H1 (cell line): ENCODE results near the gene WASF1. TPM values are rescaled to one million over a fixed set of nuclear protein-coding genes. Genes with fewer than 3 reads are reported as not detected.

Experiments used
- CTCF ChIA-PET: fragments of 300-600 bp; sonication (Branson Sonifier 250); formaldehyde crosslinking; loops from one replicate; lab custom pipeline; 2021; ENCODE audit not compliant: partially characterized antibody; lab: Charles Lee
- POLR2A ChIA-PET: fragments of 300-600 bp; sonication (Branson Sonifier 250); formaldehyde crosslinking; loops from one replicate; lab custom pipeline; 2021; ENCODE audit warnings: inconsistent platforms; ENCODE audit not compliant: partially characterized antibody; lab: Charles Lee
- DNase-seq, 2 experiments: peaks; one replicate each; pipeline versions ENCODE4 v3.0.0 to v3.0.0-alpha.2; 2010 to 2022; ENCODE audit warnings: low spot score in 2 of 2, low read depth in 1 of 2, mixed read lengths in 1 of 2
- FAIRE-seq: peaks from 2 replicates; lab custom pipeline; 2011; peaks lifted over from hg19 to GRCh38; lab: Jason Lieb, UNC
- H2AFZ ChIP-seq: 2 replicates; pipeline ENCODE4 v1.8.1; 2012; ENCODE audit warnings: low read length, inconsistent platforms
- H2AK5ac ChIP-seq: 2 replicates; pipeline ENCODE4 v1.6.1; 2013; ENCODE audit warnings: low read depth, low read length
- H2BK120ac ChIP-seq: replicated peaks from 2 replicates; pipeline ENCODE3; 2013; ENCODE audit warnings: low read depth, low read length, inconsistent platforms
- H2BK12ac ChIP-seq: 2 replicates; pipeline ENCODE4 v1.6.1; 2013; ENCODE audit warnings: low read depth, low read length
- H2BK15ac ChIP-seq: 2 replicates; pipeline ENCODE4 v1.6.1; 2013; ENCODE audit warnings: low read length
- H2BK20ac ChIP-seq: 2 replicates; pipeline ENCODE4 v1.6.1; 2013; ENCODE audit warnings: low read length
- H2BK5ac ChIP-seq: 2 replicates; pipeline ENCODE4 v1.6.1; 2013; ENCODE audit warnings: low read depth, low read length
- H3K14ac ChIP-seq: 2 replicates; pipeline ENCODE4 v1.6.1; 2013; ENCODE audit warnings: inconsistent platforms; ENCODE audit not compliant: insufficient read length
- H3K18ac ChIP-seq: 2 replicates; pipeline ENCODE4 v1.6.1; 2013; ENCODE audit warnings: low read length; ENCODE audit errors: extremely low read depth
- H3K23ac ChIP-seq: 2 replicates; pipeline ENCODE4 v1.6.1; 2013; ENCODE audit warnings: inconsistent platforms; ENCODE audit not compliant: insufficient read length
- H3K23me2 ChIP-seq: 2 replicates; pipeline ENCODE4 v1.6.1; 2013; ENCODE audit warnings: low read depth, low read length
- H3K27ac ChIP-seq: 2 replicates; pipeline ENCODE4 v1.6.1; 2011; ENCODE audit warnings: low read depth, low read length, inconsistent platforms
- H3K27me3 ChIP-seq, 4 experiments: replicated peaks in 1 of 4; 1 replicate in 1 of 4; 2 replicates in 3 of 4; pipeline versions ENCODE4 v1.6.1 to v1.8.1; 2011 to 2013; ENCODE audit warnings: low read length in 3 of 4, mild to moderate bottlenecking in 3 of 4, inconsistent platforms in 2 of 4, mixed read lengths in 2 of 4, moderate library complexity in 1 of 4; ENCODE audit not compliant: control insufficient read depth in 3 of 4, insufficient read depth in 3 of 4; ENCODE audit errors: extremely low read depth in 1 of 4
- H3K36me3 ChIP-seq, 4 experiments: 2 replicates each; pipeline versions ENCODE4 v1.6.1 to v1.8.1; 2011 to 2013; ENCODE audit warnings: mild to moderate bottlenecking in 4 of 4, low read length in 3 of 4, moderate library complexity in 2 of 4, control low read depth in 1 of 4, inconsistent platforms in 1 of 4; ENCODE audit not compliant: insufficient read depth in 4 of 4, control insufficient read depth in 2 of 4
- H3K4ac ChIP-seq: replicated peaks from 2 replicates; pipeline ENCODE3; 2013; ENCODE audit warnings: low read length, low read depth, mixed read lengths, inconsistent platforms; ENCODE audit not compliant: insufficient read length
- H3K4me1 ChIP-seq, 4 experiments: replicated peaks in 1 of 4; 1 replicate in 1 of 4; 2 replicates in 3 of 4; pipeline versions ENCODE4 v1.6.1 to v1.8.1; 2011 to 2013; ENCODE audit warnings: low read length in 3 of 4, inconsistent platforms in 2 of 4, mixed read lengths in 1 of 4; ENCODE audit not compliant: insufficient read depth in 4 of 4, control insufficient read depth in 3 of 4
- H3K4me2 ChIP-seq, 2 experiments: 2 replicates each; pipeline versions ENCODE4 v1.6.1 to v1.8.1; 2011 to 2013; ENCODE audit warnings: low read depth in 2 of 2, low read length in 2 of 2, control low read depth in 1 of 2, inconsistent platforms in 1 of 2, mild to moderate bottlenecking in 1 of 2; ENCODE audit not compliant: insufficient read depth in 1 of 2
- H3K4me3 ChIP-seq, 4 experiments: fragments of 200-600, 300-600 bp in 1 of 4; sonication (generic), shearing (Covaris generic), sonication (Bioruptor Twin) in 1 of 4; 2 replicates each; pipeline versions ENCODE4 v1.5.1 to v1.8.1; 2011 to 2016; ENCODE audit warnings: low read length in 4 of 4, low read depth in 3 of 4, control low read depth in 2 of 4, inconsistent platforms in 2 of 4, mild to moderate bottlenecking in 2 of 4, mixed read lengths in 1 of 4, moderate library complexity in 1 of 4; ENCODE audit not compliant: insufficient read depth in 2 of 4; ENCODE audit errors: extremely low read depth in 1 of 4
- H3K56ac ChIP-seq: replicated peaks from 2 replicates; pipeline ENCODE3; 2013; ENCODE audit warnings: low read depth, mild to moderate bottlenecking, mixed read lengths, low read length, inconsistent platforms; ENCODE audit not compliant: insufficient read length
- H3K79me1 ChIP-seq: 2 replicates; pipeline ENCODE4 v1.6.1; 2013; ENCODE audit warnings: low read depth, low read length, control low read depth
- H3K79me2 ChIP-seq, 2 experiments: 2 replicates each; pipeline versions ENCODE4 v1.6.1 to v1.8.1; 2012 to 2013; ENCODE audit warnings: low read length in 2 of 2, mild to moderate bottlenecking in 2 of 2, inconsistent platforms in 1 of 2; ENCODE audit not compliant: insufficient read depth in 2 of 2, control insufficient read depth in 1 of 2
- H3K9ac ChIP-seq, 4 experiments: replicated peaks in 1 of 4; 1 replicate in 1 of 4; 2 replicates in 3 of 4; pipeline versions ENCODE4 v1.6.1 to v1.8.1; 2011 to 2013; ENCODE audit warnings: low read depth in 3 of 4, low read length in 3 of 4, control low read depth in 2 of 4, mild to moderate bottlenecking in 2 of 4, moderate library complexity in 2 of 4, inconsistent platforms in 1 of 4; ENCODE audit errors: extremely low read depth in 1 of 4
- H3K9me3 ChIP-seq, 2 experiments: 2 replicates each; pipeline versions ENCODE4 v1.6.1 to v1.8.1; 2012 to 2013; ENCODE audit warnings: mild to moderate bottlenecking in 2 of 2, moderate library complexity in 2 of 2, control low read depth in 1 of 2, inconsistent platforms in 1 of 2, low read depth in 1 of 2, low read length in 1 of 2, mixed read lengths in 1 of 2; ENCODE audit not compliant: insufficient read depth in 2 of 2
- H4K20me1 ChIP-seq, 2 experiments: replicated peaks in 1 of 2; 2 replicates each; pipeline versions ENCODE3 to v1.8.1; 2011 to 2013; ENCODE audit warnings: inconsistent platforms in 2 of 2, low read length in 2 of 2, mild to moderate bottlenecking in 1 of 2; ENCODE audit not compliant: insufficient read depth in 2 of 2, control insufficient read depth in 1 of 2
- H4K5ac ChIP-seq: 2 replicates; pipeline ENCODE4 v1.6.1; 2013; ENCODE audit warnings: low read length, low read depth, mixed read lengths, inconsistent platforms; ENCODE audit not compliant: insufficient read length
- H4K8ac ChIP-seq: 2 replicates; pipeline ENCODE4 v1.8.0; 2013; ENCODE audit warnings: mild to moderate bottlenecking, moderate library complexity, low read length, inconsistent platforms; ENCODE audit not compliant: insufficient read depth; ENCODE audit errors: extremely low read depth
- H4K91ac ChIP-seq: replicated peaks from 2 replicates; pipeline ENCODE3; 2013; ENCODE audit warnings: low read length, mixed read lengths, inconsistent platforms; ENCODE audit not compliant: insufficient read length
- EP300 ChIP-seq, 2 experiments: IDR thresholded peaks; 1 replicate in 1 of 2; 2 replicates in 1 of 2; pipeline ENCODE4 v1.6.1; 2011 to 2012; ENCODE audit warnings: low read depth in 2 of 2, low read length in 2 of 2, mild to moderate bottlenecking in 2 of 2, borderline replicate concordance in 1 of 2, inconsistent platforms in 1 of 2, moderate library complexity in 1 of 2
- POU5F1 ChIP-seq: IDR thresholded peaks from 2 replicates; pipeline ENCODE4 v1.6.1; 2011; ENCODE audit warnings: low read depth, mild to moderate bottlenecking, low read length, moderate library complexity
- WGBS, 2 experiments: shearing (Covaris generic) in 1 of 2; methylation state at CpG; one replicate each; pipeline versions ENCODE4 v1.1.6 to v1.1.7; 2013 to 2015; ENCODE audit warnings: low lambda C conversion rate in 2 of 2, mixed read lengths in 2 of 2, inconsistent platforms in 1 of 2, low coverage in 1 of 2, missing lambda C conversion rate in 1 of 2; ENCODE audit not compliant: insufficient replicate concordance in 2 of 2, insufficient coverage in 1 of 2, insufficient read length in 1 of 2; ENCODE audit errors: extremely low coverage in 1 of 2, missing lambda C conversion rate in 1 of 2; 5-methylcytosine and 5-hydroxymethylcytosine counted together
- polyA plus RNA-seq, 7 experiments: library from polyadenylated mRNA; depleted of rRNA in 3 of 7; stranded (reverse) in 5 of 7; unstranded in 2 of 7; fragments of >200 nt in 5 of 7; fragments of 200-250 nt in 2 of 7; gene quantifications; 1 replicate in 5 of 7; 2 replicates in 1 of 7; 4 replicates in 1 of 7; pipeline versions ENCODE4 v1.2.1 to v1.2.3, GENCODE V29; 2011 to 2013; ENCODE audit warnings: missing spikeins in 2 of 7, mixed read lengths in 2 of 7
- total RNA-seq: library from RNA; stranded (reverse); fragmentation: NEBNext Ultra II Directional; extraction: Animal tissue kit (Norgen Biotek cat#: 25700); gene quantifications from 2 replicates; pipeline ENCODE4 v1.2.1, GENCODE V29; 2021

WASF1 gene
- total and polyA plus RNA-seq, 2 of the 8 experiments (the other 6 are each of a cell fraction or from before 2014, with no cell fraction given): 37.6 to 39.9 TPM

- Histone ChIP-seq H4K20me1 (no peaks in the 10 kb centered on the region), H3K79me1 (no peaks in the 10 kb centered on the region), H2AFZ (no peak overlapping the region), H4K8ac (no peak overlapping the region), H3K23me2 (no peaks in the 10 kb centered on the region), H2BK12ac (no peak overlapping the region), H2AK5ac (no peak overlapping the region), H3K27me3 (no peaks in the 10 kb centered on the region), H3K79me2 (no peaks in the 10 kb centered on the region), H3K4me3 (peak overlapping the region in 1 of 4 experiments; percentile 33; a peak in 1 of 8 replicates), H4K91ac (no peak overlapping the region), H3K4ac (no peak overlapping the region), H3K9me3 (no peaks in the 10 kb centered on the region), H2BK20ac (no peak overlapping the region), H4K5ac (peak overlapping the region; percentile 68), H3K27ac (no peak overlapping the region), H3K56ac (no peak overlapping the region), H2BK120ac (no peak overlapping the region), H3K9ac (no peak overlapping the region), H3K4me1 (peaks cover 0 to 6% (median 0%) of the 10 kb centered on the region in 4 experiments; a peak in 2 of 7 replicates), H3K18ac (no peak overlapping the region), H2BK5ac (no peak overlapping the region), H2BK15ac (no peak overlapping the region), H3K14ac (no peak overlapping the region), H3K36me3 (peaks cover 0 to 17% (median 4%) of the 10 kb centered on the region in 4 experiments; a peak in 3 of 8 replicates), H3K4me2 (peak overlapping the region; percentile 34 to 42; a peak in 3 of 4 replicates), H3K23ac (no peak overlapping the region)
- WGBS, 2 experiments: 23% methylated on average over 3 of the region's 3 CpGs; no CpG with 5 or more reads in 1 of the 2 experiments
- CTCF ChIA-PET: interaction anchor here (0.9 to 1.3 kb wide), 3 partner anchors 30 to 292 kb away, joined by 3 to 4 read pairs (median 4); no protein-coding TSS in a partner anchor
- no peak for DNase-seq
- no peak for TF ChIP-seq EP300 (IDR thresholded peaks at IDR 0.05; ENCODE audit: borderline replicate concordance in 1 of 2, low read depth in 2 of 2, low read length in 2 of 2)
- TF ChIP-seq POU5F1: peak; percentile 86; the same call in 1 of the 2 replicates
- POLR2A ChIA-PET: interaction anchor here (1.4 kb wide), 1 partner anchor 16 kb away, joined by 6 read pairs; no protein-coding TSS in a partner anchor
- FAIRE-seq: peak; percentile 86
Observed at GRCh38 chr6:110097443-110097842, 82.0 kb downstream of the WASF1 start.
